WI38 (cell line): Measurements from ENCODE around the gene RPS16.

Experiments used
- H3K4me3 ChIP-seq: 2 replicates; pipeline ENCODE4 v1.5.1; 2011; ENCODE audit warnings: low read depth, mild to moderate bottlenecking, control low read depth, low read length
- TF ChIP-seq, protein P1 (sequence below): IDR thresholded peaks from 2 replicates; pipeline ENCODE4 v1.5.1; 2012; ENCODE audit warnings: low read depth, mild to moderate bottlenecking, control low read depth, low read length

The RPS16 gene

DNA sequence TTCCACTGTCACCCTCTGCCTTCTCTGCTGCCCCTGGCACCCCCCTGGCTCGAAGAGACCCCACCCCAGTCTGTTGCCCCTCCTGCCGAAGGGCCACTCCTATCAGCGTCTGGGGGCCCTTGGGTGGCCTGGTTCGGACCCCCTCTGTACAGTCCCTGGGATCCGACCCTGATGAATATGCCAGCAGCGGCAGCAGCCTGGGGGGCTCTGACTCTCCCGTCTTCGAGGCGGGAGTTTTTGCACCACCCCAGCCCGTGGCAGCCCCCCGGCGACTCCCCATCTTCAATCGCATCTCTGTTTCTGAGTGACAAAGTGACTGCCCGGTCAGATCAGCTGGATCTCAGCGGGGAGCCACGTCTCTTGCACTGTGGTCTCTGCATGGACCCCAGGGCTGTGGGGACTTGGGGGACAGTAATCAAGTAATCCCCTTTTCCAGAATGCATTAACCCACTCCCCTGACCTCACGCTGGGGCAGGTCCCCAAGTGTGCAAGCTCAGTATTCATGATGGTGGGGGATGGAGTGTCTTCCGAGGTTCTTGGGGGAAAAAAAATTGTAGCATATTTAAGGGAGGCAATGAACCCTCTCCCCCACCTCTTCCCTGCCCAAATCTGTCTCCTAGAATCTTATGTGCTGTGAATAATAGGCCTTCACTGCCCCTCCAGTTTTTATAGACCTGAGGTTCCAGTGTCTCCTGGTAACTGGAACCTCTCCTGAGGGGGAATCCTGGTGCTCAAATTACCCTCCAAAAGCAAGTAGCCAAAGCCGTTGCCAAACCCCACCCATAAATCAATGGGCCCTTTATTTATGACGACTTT is 27.1 kb downstream of the RPS16 start:
- peak overlapping the region; percentile 98 for H3K4me3 ChIP-seq
- TF ChIP-seq, protein P1, sequence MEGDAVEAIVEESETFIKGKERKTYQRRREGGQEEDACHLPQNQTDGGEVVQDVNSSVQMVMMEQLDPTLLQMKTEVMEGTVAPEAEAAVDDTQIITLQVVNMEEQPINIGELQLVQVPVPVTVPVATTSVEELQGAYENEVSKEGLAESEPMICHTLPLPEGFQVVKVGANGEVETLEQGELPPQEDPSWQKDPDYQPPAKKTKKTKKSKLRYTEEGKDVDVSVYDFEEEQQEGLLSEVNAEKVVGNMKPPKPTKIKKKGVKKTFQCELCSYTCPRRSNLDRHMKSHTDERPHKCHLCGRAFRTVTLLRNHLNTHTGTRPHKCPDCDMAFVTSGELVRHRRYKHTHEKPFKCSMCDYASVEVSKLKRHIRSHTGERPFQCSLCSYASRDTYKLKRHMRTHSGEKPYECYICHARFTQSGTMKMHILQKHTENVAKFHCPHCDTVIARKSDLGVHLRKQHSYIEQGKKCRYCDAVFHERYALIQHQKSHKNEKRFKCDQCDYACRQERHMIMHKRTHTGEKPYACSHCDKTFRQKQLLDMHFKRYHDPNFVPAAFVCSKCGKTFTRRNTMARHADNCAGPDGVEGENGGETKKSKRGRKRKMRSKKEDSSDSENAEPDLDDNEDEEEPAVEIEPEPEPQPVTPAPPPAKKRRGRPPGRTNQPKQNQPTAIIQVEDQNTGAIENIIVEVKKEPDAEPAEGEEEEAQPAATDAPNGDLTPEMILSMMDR = no peak

DNA sequence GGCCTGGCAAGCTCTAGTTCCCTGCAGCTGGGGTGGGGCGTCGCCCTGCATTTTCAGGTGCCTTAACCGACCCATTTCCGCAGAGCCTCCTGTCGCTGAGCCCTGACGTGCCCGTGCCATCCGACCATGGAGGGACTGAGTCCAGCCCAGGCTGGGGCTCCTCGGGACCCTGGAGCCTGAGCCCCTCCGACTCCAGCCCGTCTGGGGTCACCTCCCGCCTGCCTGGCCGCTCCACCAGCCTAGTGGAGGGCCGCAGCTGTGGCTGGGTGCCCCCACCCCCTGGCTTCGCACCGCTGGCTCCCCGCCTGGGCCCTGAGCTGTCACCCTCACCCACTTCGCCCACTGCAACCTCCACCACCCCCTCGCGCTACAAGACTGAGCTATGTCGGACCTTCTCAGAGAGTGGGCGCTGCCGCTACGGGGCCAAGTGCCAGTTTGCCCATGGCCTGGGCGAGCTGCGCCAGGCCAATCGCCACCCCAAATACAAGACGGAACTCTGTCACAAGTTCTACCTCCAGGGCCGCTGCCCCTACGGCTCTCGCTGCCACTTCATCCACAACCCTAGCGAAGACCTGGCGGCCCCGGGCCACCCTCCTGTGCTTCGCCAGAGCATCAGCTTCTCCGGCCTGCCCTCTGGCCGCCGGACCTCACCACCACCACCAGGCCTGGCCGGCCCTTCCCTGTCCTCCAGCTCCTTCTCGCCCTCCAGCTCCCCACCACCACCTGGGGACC is 27.9 kb downstream of the RPS16 start:
- H3K4me3 ChIP-seq = peak overlapping the region; percentile 98
- TF ChIP-seq, protein P1 = no peak

DNA sequence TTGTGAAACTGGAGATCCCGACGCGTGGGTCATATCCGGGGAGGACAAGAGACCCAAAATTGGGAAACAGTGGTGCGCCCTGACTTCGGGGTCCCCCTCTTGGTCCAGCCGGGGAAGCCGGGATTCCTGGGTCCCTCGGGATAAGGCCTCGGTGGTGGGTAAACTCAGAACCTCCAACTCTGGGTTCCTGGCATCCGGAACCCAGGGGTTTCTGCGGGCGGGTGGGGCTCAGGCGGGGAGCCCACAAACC is 28.4 kb downstream of the RPS16 start:
- TF ChIP-seq, protein P1 = no peak
- H3K4me3 ChIP-seq = peak overlapping the region; percentile 98

DNA sequence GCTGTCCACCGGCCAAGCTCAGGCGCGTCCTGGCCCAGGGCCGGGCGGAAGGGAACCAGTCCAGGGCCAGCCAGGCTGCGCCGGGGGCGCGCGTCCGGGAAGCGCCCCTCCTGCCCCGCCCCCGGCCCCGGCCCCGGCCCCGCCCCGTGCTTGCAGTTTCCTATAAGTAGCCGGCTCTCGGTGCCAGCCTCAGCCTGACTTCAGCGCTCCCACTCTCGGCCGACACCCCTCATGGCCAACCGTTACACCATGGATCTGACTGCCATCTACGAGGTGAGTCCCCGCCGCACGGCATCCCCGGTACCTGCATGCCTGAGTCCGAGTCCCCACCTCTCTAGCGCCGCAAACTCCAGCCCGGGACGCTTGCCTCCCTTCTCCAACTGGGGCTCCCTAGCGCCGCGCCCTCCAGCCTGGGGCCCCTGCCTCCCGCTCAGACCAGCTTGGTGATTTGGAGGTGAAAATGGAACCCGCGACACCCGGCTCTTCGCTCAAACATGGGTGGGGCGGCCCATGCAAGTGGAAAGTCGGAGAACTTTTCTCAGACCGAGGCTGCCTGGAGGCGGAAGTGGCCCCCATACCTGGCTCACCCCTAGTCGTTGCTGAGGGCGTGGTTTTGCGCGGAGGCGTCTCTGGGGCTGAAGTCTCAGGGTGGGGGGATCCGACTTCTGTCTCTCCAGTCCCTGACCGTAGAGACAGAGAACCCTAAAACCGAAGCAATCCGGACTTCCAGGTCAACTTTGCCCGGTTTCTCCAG is 28.9 kb downstream of the RPS16 start, which contains the start of gene ZFP36:
Gene ZFP36 (plus strand): TSS at position 192 of the 754 bp plus-strand sequence. CDS start 58 bp downstream, at position 250.
- peak within 1 kb of the TSS; percentile 98 for H3K4me3 ChIP-seq
- TF ChIP-seq, protein P1 = no peak

DNA sequence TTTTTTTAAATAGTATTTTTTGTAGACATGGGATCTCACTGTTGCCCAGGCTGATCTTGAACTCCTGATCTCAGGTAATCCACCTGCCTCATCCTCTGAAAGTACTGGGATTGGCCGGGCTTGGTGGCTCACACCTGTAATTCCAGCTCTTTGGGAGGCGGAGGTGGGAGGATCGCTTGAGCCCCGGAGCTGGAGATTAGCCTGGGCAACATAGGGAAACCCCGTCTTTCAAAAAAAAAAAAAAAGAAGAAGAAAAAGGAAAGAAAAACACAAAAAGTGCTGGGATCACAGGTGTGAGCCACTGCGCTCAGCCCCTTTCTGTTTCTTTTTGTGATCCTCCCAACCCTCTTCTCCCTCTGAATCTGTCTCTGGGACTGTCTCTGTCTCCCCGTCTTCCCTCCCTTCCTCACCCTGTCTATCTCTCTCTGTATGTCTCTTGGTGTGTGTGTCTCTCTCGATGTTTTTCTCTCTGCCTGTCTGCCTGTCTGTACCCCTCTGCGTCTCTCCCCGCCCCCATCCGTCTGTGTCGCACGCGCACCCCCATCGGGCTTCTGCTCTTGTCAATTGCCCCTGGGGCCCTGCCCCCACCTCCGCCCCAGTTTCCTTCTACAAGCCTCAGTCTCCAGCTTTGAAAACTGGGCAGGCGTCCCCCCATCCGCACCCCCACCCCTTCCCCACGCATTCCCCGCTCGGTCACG is 29.6 kb downstream of the RPS16 start:
- H3K4me3 ChIP-seq = peak overlapping the region; percentile 51
- TF ChIP-seq, protein P1 = no peak

DNA sequence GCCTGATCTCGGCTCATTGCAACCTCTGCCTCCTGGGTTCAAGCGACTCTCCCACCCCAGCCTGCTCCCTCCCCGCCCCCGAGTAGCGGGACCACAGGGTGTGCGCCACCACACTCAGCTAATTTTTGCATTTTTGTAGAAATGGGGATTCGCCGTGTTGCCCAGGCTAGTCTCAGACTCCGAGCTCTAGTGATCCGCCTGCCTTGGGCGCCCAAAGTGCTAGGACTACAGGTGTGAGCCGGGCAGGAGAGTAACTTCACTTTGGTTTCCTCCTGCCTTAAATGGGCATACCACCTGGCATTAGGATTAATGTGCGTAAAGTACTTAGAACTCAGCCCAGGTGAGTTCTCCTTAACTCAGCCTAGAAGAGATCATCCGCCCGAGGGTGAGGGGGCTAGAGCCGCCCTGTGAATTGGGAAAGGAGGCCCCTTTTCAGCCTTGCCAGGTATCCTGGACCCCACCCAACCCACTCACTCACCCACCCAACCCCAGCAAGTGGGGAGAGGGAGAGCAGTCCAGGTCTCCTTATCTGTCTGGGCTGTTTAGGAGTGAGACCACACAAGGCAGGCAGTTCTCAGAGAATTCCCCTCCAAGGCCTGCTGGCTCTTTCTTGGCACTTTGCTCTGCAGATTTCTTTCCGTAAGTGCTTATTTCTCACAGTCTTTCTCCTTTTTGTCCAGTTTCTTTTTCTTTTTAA is 30.3 kb downstream of the RPS16 start:
- no peak overlapping the region for H3K4me3 ChIP-seq
- TF ChIP-seq, protein P1 = no peak
